H9 (cell line): ENCODE data around the gene RASA3. TPM values are rescaled to one million over a fixed set of nuclear protein-coding genes. Genes with fewer than 3 reads are reported as not detected.

Experiments
- DNase-seq: peaks from one replicate; pipeline ENCODE4 v3.0.0-alpha.2; 2017
- H2AFZ ChIP-seq: one replicate; pipeline ENCODE4 v1.6.1; 2013; ENCODE audit warnings: mild to moderate bottlenecking, low read length, control low read depth, moderate library complexity
- H2AK5ac ChIP-seq: 2 replicates; pipeline ENCODE4 v1.6.1; 2013; ENCODE audit warnings: low read length, control low read depth, mixed read lengths; ENCODE audit not compliant: insufficient read length
- H2BK120ac ChIP-seq: one replicate; pipeline ENCODE4 v1.6.1; 2013; ENCODE audit warnings: low read depth, mild to moderate bottlenecking, low read length, control low read depth, inconsistent platforms; ENCODE audit not compliant: poor library complexity, severe bottlenecking
- H2BK12ac ChIP-seq: 2 replicates; pipeline ENCODE4 v1.6.1; 2013; ENCODE audit warnings: low read length, control low read depth, mixed read lengths, low read depth; ENCODE audit not compliant: insufficient read length
- H2BK15ac ChIP-seq: 2 replicates; pipeline ENCODE4 v1.6.1; 2013; ENCODE audit warnings: low read depth, low read length, control low read depth
- H2BK20ac ChIP-seq: one replicate; pipeline ENCODE4 v1.6.1; 2013; ENCODE audit warnings: low read depth, mild to moderate bottlenecking, low read length, control low read depth, inconsistent platforms; ENCODE audit not compliant: poor library complexity, severe bottlenecking
- H2BK5ac ChIP-seq: 2 replicates; pipeline ENCODE4 v1.6.1; 2013; ENCODE audit warnings: low read length, control low read depth, mixed read lengths; ENCODE audit not compliant: insufficient read length
- H3K14ac ChIP-seq: 2 replicates; pipeline ENCODE4 v1.6.1; 2013; ENCODE audit warnings: low read length, control low read depth; ENCODE audit not compliant: insufficient read depth
- H3K18ac ChIP-seq: 2 replicates; pipeline ENCODE4 v1.6.1; 2013; ENCODE audit warnings: low read depth, mild to moderate bottlenecking, mixed read lengths, low read length, control low read depth; ENCODE audit not compliant: insufficient read length
- H3K23ac ChIP-seq: 2 replicates; pipeline ENCODE4 v1.6.1; 2013; ENCODE audit warnings: low read length, control low read depth, mixed read lengths, low read depth; ENCODE audit not compliant: insufficient read length
- H3K23me2 ChIP-seq: 2 replicates; pipeline ENCODE4 v1.6.1; 2013; ENCODE audit warnings: low read depth, mild to moderate bottlenecking, mixed read lengths, low read length, control low read depth; ENCODE audit not compliant: insufficient read length, poor library complexity, severe bottlenecking
- H3K27ac ChIP-seq: 2 replicates; pipeline ENCODE4 v1.5.1; 2013; ENCODE audit warnings: low read length, control low read depth, mixed read lengths, low read depth; ENCODE audit not compliant: insufficient read length
- H3K27me3 ChIP-seq: 2 replicates; pipeline ENCODE4 v1.6.1; 2013; ENCODE audit warnings: low read length, control low read depth, inconsistent platforms; ENCODE audit not compliant: insufficient read depth
- H3K4ac ChIP-seq: 2 replicates; pipeline ENCODE4 v1.6.1; 2013; ENCODE audit warnings: low read depth, mild to moderate bottlenecking, control low read depth, inconsistent platforms, low read length, moderate library complexity
- H3K4me1 ChIP-seq: 2 replicates; pipeline ENCODE4 v1.6.1; 2013; ENCODE audit warnings: low read length, control low read depth, inconsistent platforms; ENCODE audit not compliant: insufficient read depth
- H3K4me2 ChIP-seq: 2 replicates; pipeline ENCODE4 v1.6.1; 2013; ENCODE audit warnings: low read length, control low read depth, mixed read lengths; ENCODE audit not compliant: insufficient read length, insufficient read depth
- H3K56ac ChIP-seq: 2 replicates; pipeline ENCODE4 v1.6.1; 2013; ENCODE audit warnings: low read depth, mild to moderate bottlenecking, mixed read lengths, low read length, control low read depth; ENCODE audit not compliant: insufficient read length
- H3K79me1 ChIP-seq: 2 replicates; pipeline ENCODE4 v1.6.1; 2013; ENCODE audit warnings: low read depth, mild to moderate bottlenecking, moderate library complexity, low read length, control low read depth, inconsistent platforms; ENCODE audit not compliant: insufficient read depth, poor library complexity, severe bottlenecking
- H3K79me2 ChIP-seq: 2 replicates; pipeline ENCODE4 v1.6.1; 2013; ENCODE audit warnings: low read length, control low read depth, inconsistent platforms; ENCODE audit not compliant: insufficient read depth
- H3K9ac ChIP-seq: 2 replicates; pipeline ENCODE4 v1.6.1; 2013; ENCODE audit warnings: low read length, control low read depth, mixed read lengths; ENCODE audit not compliant: insufficient read length; ENCODE audit errors: extremely low read depth
- H3K9me3 ChIP-seq: one replicate; pipeline ENCODE4 v1.6.1; 2013; ENCODE audit warnings: low read depth, low read length, inconsistent platforms; ENCODE audit not compliant: control insufficient read depth
- H3T11ph ChIP-seq: one replicate; pipeline ENCODE4 v1.6.1; 2013; ENCODE audit warnings: mild to moderate bottlenecking, low read length, control low read depth, inconsistent platforms
- H4K20me1 ChIP-seq: one replicate; pipeline ENCODE4 v1.6.1; 2013; ENCODE audit not compliant: control insufficient read depth, insufficient read length, insufficient read depth
- H4K5ac ChIP-seq: 2 replicates; pipeline ENCODE4 v1.6.1; 2013; ENCODE audit warnings: low read depth, mild to moderate bottlenecking, mixed read lengths, low read length, control low read depth; ENCODE audit not compliant: insufficient read length
- H4K8ac ChIP-seq: replicated peaks from 2 replicates; pipeline ENCODE4 v1.6.1; 2013; ENCODE audit warnings: low read length, control low read depth, mixed read lengths, low read depth; ENCODE audit not compliant: insufficient read length
- H4K91ac ChIP-seq: 2 replicates; pipeline ENCODE4 v1.6.1; 2013; ENCODE audit warnings: low read depth, mild to moderate bottlenecking, moderate library complexity, mixed read lengths, low read length, control low read depth; ENCODE audit not compliant: insufficient read length
- H3K27ac Mint-ChIP-seq, 3 experiments: 2 replicates in 2 of 3; 3 replicates in 1 of 3; pipeline ENCODE4 v1.8.0; 2020 to 2021; ENCODE audit warnings: mixed read lengths in 3 of 3, mild to moderate bottlenecking in 1 of 3, moderate library complexity in 1 of 3
- H3K27me3 Mint-ChIP-seq: 2 replicates; pipeline ENCODE4 v1.8.0; 2021; ENCODE audit warnings: low read depth, mild to moderate bottlenecking, moderate library complexity, mixed read lengths
- H3K36me3 Mint-ChIP-seq, 3 experiments: 2 replicates in 2 of 3; 3 replicates in 1 of 3; pipeline ENCODE4 v1.8.0; 2020 to 2021; ENCODE audit warnings: low read depth in 3 of 3, mixed read lengths in 3 of 3; ENCODE audit not compliant: insufficient read depth in 1 of 3
- H3K4me1 Mint-ChIP-seq, 2 experiments: 2 replicates each; pipeline ENCODE4 v1.8.0; 2020; ENCODE audit warnings: mixed read lengths in 2 of 2
- H3K4me3 Mint-ChIP-seq, 2 experiments: 2 replicates in 1 of 2; 3 replicates in 1 of 2; pipeline ENCODE4 v1.8.0; 2020 to 2021; ENCODE audit warnings: mild to moderate bottlenecking in 2 of 2, mixed read lengths in 2 of 2, moderate library complexity in 1 of 2
- H3K9me3 Mint-ChIP-seq, 2 experiments: 2 replicates in 1 of 2; 3 replicates in 1 of 2; pipeline ENCODE4 v1.8.0; 2020; ENCODE audit warnings: mild to moderate bottlenecking in 2 of 2, mixed read lengths in 2 of 2, moderate library complexity in 1 of 2
- WGBS: extraction: QIAGEN DNeasy Blood & Tissue Kit; methylation state at CpG from one replicate; pipeline ENCODE4 v1.1.7; 2013; ENCODE audit warnings: missing lambda C conversion rate, low lambda C conversion rate, mixed read lengths; ENCODE audit not compliant: insufficient read length; ENCODE audit errors: extremely low coverage; 5-methylcytosine and 5-hydroxymethylcytosine counted together
- total RNA-seq: library from RNA; stranded (reverse); gene quantifications from 2 replicates; pipeline ENCODE4 v1.2.1, GENCODE V29; 2021
- TF ChIP-seq, protein P1 (sequence below): fragments of 200-600 bp; sonication (generic); conservative IDR thresholded peaks from 3 replicates; pipeline ENCODE4 v1.8.0; 2021; ENCODE audit warnings: antibody characterized with exemption, mild to moderate bottlenecking

Gene RASA3
- total RNA-seq, 1 experiment from 2014 or later, result 12.3 TPM

DNA sequence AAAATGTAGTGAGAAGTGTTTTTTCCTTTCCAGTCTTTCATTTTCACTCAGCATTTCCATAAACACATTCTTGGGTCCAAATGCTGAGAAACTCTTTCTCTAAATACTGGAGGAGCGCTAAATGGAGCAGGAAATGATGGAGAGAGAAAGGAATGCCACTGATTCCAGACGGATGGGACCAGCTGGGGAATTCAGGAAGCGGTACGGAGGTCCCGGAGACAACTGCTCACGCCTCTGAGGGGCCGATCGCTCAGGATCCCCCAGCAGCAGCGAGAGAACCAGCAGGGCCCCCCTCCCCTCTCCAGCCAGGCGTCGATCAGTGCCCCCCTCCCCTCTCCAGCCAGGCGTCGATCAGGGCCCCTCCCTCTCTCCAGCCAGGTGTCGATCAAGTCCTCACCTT lies 13.2 kb downstream of the RASA3 start:
- peaks cover 3 to 11% (median 8%) of the 10 kb centered on the region in 3 experiments; a peak in 3 of 7 replicates for H3K36me3 Mint-ChIP-seq
- Histone ChIP-seq H3T11ph (no peak overlapping the region), H4K8ac (no peak overlapping the region), H2BK15ac (no peak overlapping the region), H4K5ac (no peak overlapping the region), H3K56ac (no peak overlapping the region), H3K79me1 (no peaks in the 10 kb centered on the region), H2AK5ac (no peak overlapping the region), H3K27ac (peak overlapping the region; percentile 76), H2BK120ac (no peak overlapping the region), H3K23ac (no peak overlapping the region), H2AFZ (no peak overlapping the region), H2BK5ac (no peak overlapping the region), H3K4ac (no peak overlapping the region), H3K27me3 (no peaks in the 10 kb centered on the region), H3K23me2 (no peaks in the 10 kb centered on the region), H4K20me1 (no peaks in the 10 kb centered on the region), H3K14ac (no peak overlapping the region), H3K9ac (no peak overlapping the region), H3K18ac (no peak overlapping the region), H3K9me3 (no peaks in the 10 kb centered on the region), H3K4me2 (peak overlapping the region; percentile 22), H3K79me2 (no peaks in the 10 kb centered on the region; the same call in 1 of the 2 replicates), H4K91ac (no peak overlapping the region), H2BK20ac (no peak overlapping the region), H2BK12ac (no peak overlapping the region), H3K4me1 (no peaks in the 10 kb centered on the region; the same call in 1 of the 2 replicates)
- H3K4me3 Mint-ChIP-seq, result peak overlapping the region; percentile 53 to 71
- DNase-seq, result peak; percentile 94
- peaks cover 37 to 38% of the 10 kb centered on the region in 2 experiments for H3K4me1 Mint-ChIP-seq
- WGBS, result no CpG with 5 or more reads among the region's 14 CpGs
- TF ChIP-seq, protein P1, sequence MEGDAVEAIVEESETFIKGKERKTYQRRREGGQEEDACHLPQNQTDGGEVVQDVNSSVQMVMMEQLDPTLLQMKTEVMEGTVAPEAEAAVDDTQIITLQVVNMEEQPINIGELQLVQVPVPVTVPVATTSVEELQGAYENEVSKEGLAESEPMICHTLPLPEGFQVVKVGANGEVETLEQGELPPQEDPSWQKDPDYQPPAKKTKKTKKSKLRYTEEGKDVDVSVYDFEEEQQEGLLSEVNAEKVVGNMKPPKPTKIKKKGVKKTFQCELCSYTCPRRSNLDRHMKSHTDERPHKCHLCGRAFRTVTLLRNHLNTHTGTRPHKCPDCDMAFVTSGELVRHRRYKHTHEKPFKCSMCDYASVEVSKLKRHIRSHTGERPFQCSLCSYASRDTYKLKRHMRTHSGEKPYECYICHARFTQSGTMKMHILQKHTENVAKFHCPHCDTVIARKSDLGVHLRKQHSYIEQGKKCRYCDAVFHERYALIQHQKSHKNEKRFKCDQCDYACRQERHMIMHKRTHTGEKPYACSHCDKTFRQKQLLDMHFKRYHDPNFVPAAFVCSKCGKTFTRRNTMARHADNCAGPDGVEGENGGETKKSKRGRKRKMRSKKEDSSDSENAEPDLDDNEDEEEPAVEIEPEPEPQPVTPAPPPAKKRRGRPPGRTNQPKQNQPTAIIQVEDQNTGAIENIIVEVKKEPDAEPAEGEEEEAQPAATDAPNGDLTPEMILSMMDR, result no peak
- H3K27me3 Mint-ChIP-seq, result no peaks in the 10 kb centered on the region; the same call in 1 of the 2 replicates
- H3K9me3 Mint-ChIP-seq, result peaks cover 0 to 7% of the 10 kb centered on the region in 2 experiments; a peak in 3 of 5 replicates
- H3K27ac Mint-ChIP-seq, result peak overlapping the region in 2 of 3 experiments; percentile 32 to 53; a peak in 5 of 7 replicates
